ENCODE measurements around the gene NMB. TPM values are rescaled to one million over a fixed set of nuclear protein-coding genes. Genes with fewer than 3 reads are reported as not detected.
A peak's percentile ranks its signal among the peaks of the same experiment; 100 is the strongest.

The NMB gene
- total RNA-seq, 1 experiment from 2014 or later, result 25.9 TPM

- H3K79me2 ChIP-seq (ENCODE audit: low read length), result peaks cover 44% of the 10 kb centered on the region
- H3K9ac ChIP-seq (ENCODE audit: low read length), result peak overlapping the region; percentile 64
- no peak for ATAC-seq
- peaks cover 27% of the 10 kb centered on the region for H3K4me1 ChIP-seq (ENCODE audit: insufficient read depth, low read length)
- no peaks in the 10 kb centered on the region for H3K27me3 ChIP-seq (ENCODE audit: low read length)
- ChIA-PET POLR2A (ENCODE audit: unreplicated experiment) (no interaction called here), CTCF (interaction anchor here (0.7 kb wide), 1 partner anchor 21 kb away, joined by 3 read pairs; no protein-coding TSS in a partner anchor)
- no TSS peak for BruUV-seq (replicated peaks)
- no peaks in the 10 kb centered on the region for H3F3A ChIP-seq (ENCODE audit: low read length, unreplicated experiment)
- H4K20me1 ChIP-seq (ENCODE audit: low read length), result no peaks in the 10 kb centered on the region
- peak overlapping the region; percentile 93 for H3K4me3 ChIP-seq (ENCODE audit: low read length)
- peak overlapping the region; percentile 89 for H2AFZ ChIP-seq (ENCODE audit: low read length)
- DNase-seq, result no peak
- no peaks in the 10 kb centered on the region for H3K9me3 ChIP-seq (ENCODE audit: low read length)
- intact Hi-C loops (cut with micrococcal nuclease), result no loop called here
- peak overlapping the region; percentile 20; the same call in 1 of the 2 replicates for H3K27ac ChIP-seq (ENCODE audit: low read length)
- H3K4me2 ChIP-seq (ENCODE audit: low read length), result peak overlapping the region; percentile 99
- TF ChIP-seq EZH2 (IDR thresholded peaks at IDR 0.05; ENCODE audit: low read length, unreplicated experiment) (no peak), EZH2phosphoT487 (IDR thresholded peaks at IDR 0.05; ENCODE audit: borderline replicate concordance, low read length) (no peak), CTCF (conservative IDR thresholded peaks at IDR 0.05; ENCODE audit: low read depth, low read length) (no peak)
- H3K36me3 ChIP-seq (ENCODE audit: low read depth, low read length), result 0 out of 2 replicates have a peak, but pooled peaks cover 3% of the 10 kb centered on the region
- no peaks in the 10 kb centered on the region for H3K9me2 ChIP-seq (replicated peaks; ENCODE audit: low read length)
Observed at GRCh38 chr15:84634228-84634837, 23.7 kb downstream of the NMB start.

GRCh38 chr15:84633311-84634227 lies 24.4 kb downstream of the NMB start:
- H3K9me3 ChIP-seq (ENCODE audit: low read length), result no peaks in the 10 kb centered on the region
- H3K36me3 ChIP-seq (ENCODE audit: low read depth, low read length), result 0 out of 2 replicates have a peak, but pooled peaks cover 3% of the 10 kb centered on the region
- ChIA-PET CTCF (interaction anchor here (0.6 kb wide), 1 partner anchor 46 kb away, joined by 5 read pairs; no protein-coding TSS in a partner anchor), POLR2A (ENCODE audit: unreplicated experiment) (interaction anchor here (0.6 kb wide), 1 partner anchor 32 kb away, joined by 6 read pairs; no protein-coding TSS in a partner anchor)
- H3K79me2 ChIP-seq (ENCODE audit: low read length), result peaks cover 44% of the 10 kb centered on the region
- peak overlapping the region; percentile 93 for H3K4me3 ChIP-seq (ENCODE audit: low read length)
- no peaks in the 10 kb centered on the region for H4K20me1 ChIP-seq (ENCODE audit: low read length)
- BruUV-seq (replicated peaks), result no TSS peak
- no peaks in the 10 kb centered on the region for H3K27me3 ChIP-seq (ENCODE audit: low read length)
- TF ChIP-seq CTCF (conservative IDR thresholded peaks at IDR 0.05; ENCODE audit: low read depth, low read length), result no peak
- no peak for TF ChIP-seq EZH2phosphoT487 (IDR thresholded peaks at IDR 0.05; ENCODE audit: borderline replicate concordance, low read length)
- no peak for TF ChIP-seq EZH2 (IDR thresholded peaks at IDR 0.05; ENCODE audit: low read length, unreplicated experiment)
- DNase-seq (peak; percentile 76), ATAC-seq (peak; percentile 60)
- peaks cover 27% of the 10 kb centered on the region for H3K4me1 ChIP-seq (ENCODE audit: insufficient read depth, low read length)
- peak overlapping the region; percentile 99 for H3K4me2 ChIP-seq (ENCODE audit: low read length)
- H2AFZ ChIP-seq (ENCODE audit: low read length), result peak overlapping the region; percentile 89
- intact Hi-C loops (cut with micrococcal nuclease), result no loop called here
- no peaks in the 10 kb centered on the region for H3K9me2 ChIP-seq (replicated peaks; ENCODE audit: low read length)
- H3K27ac ChIP-seq (ENCODE audit: low read length), result peak overlapping the region; percentile 20; the same call in 1 of the 2 replicates
- peak overlapping the region; percentile 64 for H3K9ac ChIP-seq (ENCODE audit: low read length)
- H3F3A ChIP-seq (ENCODE audit: low read length, unreplicated experiment), result no peaks in the 10 kb centered on the region
